D341Med (cell line): ENCODE data around the gene SYTL5.

Experiments
- DNase-seq: peaks from one replicate; pipeline ENCODE4 v3.0.0; 2012; ENCODE audit warnings: low spot score

The SYTL5 gene

DNA sequence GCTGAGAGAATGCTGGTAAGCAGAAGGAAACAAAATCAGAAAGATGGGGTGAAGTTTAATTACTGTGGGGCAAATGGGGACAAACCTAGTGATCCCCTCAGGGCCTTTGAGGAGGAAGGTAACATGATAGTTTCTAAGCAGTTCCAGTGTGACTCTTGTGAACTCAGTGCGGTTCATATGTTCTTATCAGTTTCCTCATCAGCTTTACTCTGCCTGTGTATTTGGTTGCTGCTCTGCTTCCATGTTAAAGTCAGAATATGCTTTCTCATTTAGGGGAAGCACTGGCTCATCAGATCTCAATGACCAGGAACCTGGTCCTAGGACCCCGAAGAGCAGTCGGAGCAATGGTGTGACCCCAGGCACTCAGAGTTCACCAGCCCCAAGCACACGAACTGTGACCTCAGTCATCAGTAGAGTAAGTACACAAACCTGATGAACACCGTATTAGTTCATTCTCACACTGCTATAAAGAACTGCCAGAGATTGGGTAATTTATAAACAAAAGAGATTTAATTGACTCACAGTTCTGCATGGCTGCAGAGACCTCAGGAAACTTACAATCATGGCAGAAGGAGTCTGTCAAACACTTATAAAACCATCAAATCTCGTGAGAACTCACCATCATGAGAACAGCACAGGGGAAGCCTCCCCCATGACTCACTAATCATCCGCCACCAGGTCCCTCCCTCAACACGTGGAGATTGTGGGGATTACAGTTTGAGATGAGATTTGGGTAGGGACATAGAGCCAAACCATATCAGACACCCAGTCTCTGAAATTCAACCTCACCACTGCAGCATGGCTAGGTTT is 83.0 kb downstream of the SYTL5 start:
- DNase-seq: no peak

DNA sequence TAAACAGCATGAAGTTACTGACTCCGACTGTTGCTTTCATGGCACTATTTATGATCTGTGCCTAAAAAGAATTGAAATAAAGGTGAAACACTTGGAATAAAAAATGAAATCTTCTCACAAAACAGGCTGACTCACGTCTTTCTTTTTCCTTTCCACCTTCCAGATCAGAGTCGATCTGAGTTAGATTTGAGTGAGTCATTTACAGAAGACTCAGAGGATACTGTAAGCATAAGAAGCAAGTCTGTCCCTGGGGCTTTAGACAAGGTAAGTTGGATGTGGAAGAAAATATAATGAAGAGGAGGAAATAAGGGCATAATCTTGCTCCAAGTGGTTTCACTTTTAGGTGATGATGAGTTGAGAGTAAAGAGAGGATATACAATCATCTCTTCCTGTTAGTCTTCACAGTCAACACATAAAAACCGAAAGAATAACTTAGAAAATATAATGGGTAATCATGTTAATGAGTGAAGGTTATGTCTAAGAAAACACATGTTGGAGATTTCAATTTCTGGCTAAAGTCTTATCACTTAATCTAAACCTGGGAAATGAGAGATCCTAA is 89.7 kb downstream of the SYTL5 start:
- no peak for DNase-seq

DNA sequence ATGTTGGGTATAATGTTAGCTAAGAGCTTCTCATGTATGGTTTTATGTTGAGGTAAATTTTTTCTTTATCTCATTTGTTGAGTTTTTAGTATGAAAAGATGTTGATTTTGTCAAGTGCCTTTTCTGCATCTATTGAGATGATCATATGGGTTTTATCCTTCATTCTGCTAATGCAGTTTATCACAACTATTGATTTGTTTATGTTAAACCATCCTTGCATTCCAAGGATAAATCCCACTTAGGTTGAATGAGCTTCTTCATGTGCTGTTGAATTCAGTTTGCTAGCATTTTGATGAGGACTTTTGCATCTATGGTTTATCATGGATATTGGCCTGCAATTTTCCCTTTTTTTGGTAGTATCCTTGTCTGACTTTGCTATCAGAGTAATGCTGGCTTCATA is 93.3 kb downstream of the SYTL5 start:
- DNase-seq: no peak

DNA sequence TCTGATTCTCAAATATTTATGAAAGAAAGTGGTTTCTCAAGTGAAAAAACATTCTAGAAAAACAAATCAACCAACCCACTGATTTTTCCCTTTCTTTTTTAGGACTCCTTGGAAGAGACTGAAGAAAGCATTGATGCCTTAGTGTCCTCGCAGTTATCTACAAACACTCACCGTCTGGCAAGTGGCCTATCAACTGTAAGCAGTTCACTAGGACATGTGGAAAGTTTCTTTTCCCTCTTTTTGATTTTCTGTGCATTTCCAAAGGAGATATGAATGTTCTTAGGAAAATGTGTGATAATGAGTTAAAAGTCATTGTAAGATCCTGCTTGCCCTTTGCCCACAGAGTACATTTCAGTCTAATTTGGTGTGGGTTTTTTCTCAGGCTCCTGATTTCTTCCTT is 95.9 kb downstream of the SYTL5 start:
- DNase-seq: no peak

DNA sequence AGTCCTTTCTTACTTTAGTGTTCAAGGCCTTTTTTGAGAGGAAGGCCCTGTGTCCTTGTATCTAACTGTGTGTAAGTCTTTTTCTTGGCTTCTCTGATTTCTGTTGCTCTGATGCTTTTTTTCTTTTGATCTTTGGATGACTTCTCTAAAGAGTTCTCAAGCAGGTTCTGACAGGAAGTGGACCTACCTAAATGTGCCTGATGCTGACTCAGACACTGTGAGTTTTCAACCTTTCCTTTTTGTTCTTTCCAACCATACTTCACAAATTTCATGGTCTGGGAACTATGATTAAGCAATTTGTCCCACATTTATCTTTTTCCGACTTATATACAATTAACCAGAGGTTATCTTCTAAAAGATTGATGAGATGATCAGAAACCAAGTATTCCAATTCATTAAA is 96.5 kb downstream of the SYTL5 start:
- no peak for DNase-seq

DNA sequence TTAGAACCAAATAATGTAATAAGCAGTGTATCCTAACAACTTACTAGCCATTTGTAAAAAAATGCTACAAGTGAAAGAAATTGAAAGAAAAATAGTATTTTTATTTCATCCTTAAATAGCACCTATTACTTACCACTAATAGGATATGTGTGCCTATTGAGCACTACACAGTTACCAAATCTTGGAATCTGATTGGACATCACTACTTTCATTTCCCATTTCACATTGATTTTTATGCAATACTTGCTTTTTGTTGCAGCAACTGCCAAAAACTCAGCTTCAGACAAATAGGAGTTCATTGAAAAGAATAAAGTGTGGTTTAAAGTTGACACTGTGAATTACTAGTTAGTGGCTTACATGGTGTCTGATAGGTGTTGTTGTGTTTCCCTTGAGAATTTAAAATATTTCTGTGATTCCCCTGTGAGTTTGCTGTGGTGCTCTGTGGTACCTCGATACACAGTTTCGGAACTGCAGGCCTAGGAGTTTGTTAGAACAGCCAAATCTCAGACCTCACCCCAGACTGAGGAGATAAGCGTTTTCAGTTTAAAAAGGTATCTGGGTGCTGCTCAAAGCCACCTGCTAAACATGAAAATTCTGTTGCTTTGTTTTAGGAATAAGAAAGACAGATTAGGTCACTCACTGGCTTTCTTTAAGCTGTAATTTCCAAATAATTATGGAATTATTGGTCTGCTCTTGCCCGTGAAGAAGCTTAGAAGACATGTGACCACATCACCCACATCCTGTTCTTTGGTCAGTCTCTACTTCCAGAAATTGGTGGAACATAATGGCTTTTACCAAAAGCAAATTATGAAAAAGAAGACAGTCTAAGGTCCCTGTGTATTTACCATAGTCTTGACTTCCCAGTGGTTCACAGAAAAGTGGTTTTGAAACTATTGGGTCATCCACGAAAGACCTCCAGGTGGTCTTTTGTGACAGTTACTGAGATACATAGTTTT is 97.8 kb downstream of the SYTL5 start:
- DNase-seq: no peak

DNA sequence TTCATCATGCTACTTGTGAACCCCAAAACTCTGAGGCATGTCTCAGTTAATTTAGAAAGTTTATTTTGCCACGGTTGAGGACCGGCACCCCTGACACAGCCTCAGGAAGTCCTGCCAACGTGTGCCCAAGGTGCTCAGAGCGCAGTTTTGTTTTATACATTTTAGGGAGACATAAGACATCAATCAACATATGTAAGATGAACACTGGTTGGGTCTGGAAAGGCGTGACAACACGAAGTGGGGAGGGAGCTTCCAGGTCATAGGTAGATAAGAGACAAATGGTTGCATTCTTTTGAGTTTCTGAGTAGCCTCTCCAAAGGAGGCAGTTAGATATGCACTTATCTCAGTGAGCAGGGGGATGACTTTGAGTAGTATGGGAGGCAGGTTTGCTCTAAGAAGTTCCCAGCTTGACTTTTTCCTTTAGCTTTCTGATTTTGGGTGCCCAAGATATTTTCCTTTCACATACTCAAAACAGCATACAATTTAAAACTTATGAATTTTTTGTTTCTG is 98.9 kb downstream of the SYTL5 start:
- no peak for DNase-seq

DNA sequence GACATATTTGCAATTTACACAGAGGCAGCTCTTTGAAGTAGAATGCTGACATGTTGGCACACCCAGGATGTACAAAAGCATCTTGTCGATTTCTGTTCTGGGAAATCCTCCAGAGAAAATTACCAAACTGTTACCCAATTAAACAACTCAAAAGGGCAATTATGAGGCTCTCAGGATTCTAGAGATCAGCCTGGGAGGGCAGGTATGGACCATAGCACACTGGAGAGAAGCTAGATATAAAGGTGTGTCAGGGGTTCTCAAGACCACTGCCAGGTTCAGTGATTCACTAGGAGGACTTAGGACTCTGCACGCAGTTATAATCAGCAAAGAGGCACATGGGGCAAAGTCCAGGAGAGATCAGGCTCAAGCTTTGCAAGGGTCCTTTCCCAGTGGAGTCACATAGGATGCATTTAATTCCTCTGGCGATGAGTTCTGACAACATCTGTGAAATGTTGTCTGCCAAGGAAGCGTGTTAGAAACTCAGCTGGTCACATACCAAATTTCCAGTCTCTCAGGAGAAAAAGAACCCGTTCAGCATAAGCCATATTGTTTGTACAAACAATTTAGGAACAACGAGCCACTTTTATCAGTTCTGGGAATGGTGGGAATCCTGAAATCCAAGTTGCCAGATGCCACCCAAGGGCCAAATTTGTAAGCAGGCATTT is 100.8 kb downstream of the SYTL5 start:
- DNase-seq: no peak

DNA sequence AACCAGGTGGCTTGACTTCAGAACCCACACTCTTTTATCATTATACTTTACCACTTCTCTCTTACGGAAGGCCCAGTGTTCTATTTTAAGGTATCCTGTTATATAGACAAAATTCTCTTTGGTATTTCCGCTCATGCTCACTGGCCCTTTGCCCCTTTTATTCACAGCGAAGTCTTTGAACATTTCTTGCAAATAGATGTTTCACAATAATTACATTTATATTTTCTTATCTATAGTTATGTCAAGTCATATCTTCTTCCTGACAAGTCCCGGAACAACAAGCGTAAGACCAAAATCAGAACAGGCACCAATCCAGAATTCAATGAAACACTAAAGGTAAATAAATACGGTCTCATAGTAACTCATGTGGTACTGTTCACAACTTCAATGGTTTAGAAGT is 102.0 kb downstream of the SYTL5 start:
- no peak for DNase-seq

DNA sequence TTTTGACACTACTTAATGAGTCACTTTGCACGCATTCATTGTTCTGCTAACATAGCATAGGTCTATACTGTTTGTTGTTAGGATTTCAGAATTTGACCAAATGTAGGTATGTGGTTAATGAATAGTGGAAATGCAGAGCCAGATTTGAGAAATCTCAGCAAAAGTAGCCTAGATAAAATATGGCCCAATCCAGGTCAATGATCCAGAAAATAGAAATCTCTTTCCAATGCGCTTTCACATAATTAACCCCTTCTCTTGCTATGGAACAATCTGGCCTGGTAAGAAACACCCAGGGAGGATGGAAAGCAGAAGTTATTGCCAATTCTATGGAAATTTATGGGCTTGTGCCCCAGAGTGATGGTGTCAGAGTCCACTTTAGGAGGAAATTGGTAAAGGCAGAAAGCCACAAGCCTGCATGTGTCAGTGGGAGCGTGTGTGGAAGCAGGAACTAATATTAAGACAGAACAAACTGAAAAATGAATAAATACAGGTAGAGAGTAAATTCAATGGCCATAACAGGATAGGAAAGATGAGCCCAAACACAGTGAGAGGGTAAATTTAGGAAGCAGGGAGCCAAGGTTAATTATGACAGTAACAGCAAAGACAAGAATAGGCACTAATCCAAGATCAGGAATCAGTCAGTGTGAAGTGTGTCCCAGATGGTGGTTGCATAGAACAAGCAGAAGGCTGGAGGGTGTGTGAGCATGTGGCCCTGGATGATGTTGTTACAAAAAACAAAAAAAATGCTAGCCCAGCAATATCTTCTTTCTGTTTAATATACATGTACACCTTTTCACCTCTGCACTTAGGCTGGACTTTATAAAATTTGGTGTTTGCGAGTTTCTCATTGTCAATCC is 102.9 kb downstream of the SYTL5 start:
- DNase-seq: no peak

DNA sequence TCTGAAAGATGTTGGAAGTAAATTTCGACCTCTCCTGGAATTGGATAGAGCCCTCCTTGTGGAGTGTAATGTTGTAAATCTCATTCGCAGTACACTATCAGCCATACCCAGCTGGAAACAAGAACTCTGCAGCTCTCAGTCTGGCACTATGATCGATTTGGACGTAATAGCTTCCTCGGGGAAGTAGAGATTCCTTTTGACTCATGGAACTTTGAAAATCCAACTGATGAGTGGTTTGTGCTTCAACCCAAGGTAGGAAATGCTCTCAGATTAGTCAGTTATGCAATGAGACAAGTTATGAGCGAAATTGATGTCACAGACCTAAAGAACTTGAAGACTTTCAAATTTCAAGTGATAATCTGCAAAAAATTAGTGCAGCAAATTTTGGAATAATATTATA is 103.9 kb downstream of the SYTL5 start:
- no peak for DNase-seq

DNA sequence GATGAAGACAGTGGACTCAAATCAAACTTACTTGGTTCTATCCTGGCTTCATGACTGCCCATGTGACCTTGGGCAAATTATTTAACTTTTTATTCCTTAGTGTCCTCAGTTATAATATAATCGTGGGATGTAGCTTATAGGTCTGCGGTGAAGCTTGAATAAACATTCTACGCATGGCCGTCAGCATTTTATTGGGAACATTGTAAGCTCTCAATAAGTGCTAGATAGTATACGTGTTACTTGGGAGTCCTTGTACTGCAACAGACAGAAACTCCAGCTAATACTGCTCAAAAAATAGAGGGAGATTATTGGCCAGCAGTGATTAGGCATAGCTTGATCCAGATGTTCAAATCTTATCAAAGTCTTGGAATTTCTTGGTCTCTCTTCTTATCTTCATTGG is 104.8 kb downstream of the SYTL5 start:
- no peak for DNase-seq

DNA sequence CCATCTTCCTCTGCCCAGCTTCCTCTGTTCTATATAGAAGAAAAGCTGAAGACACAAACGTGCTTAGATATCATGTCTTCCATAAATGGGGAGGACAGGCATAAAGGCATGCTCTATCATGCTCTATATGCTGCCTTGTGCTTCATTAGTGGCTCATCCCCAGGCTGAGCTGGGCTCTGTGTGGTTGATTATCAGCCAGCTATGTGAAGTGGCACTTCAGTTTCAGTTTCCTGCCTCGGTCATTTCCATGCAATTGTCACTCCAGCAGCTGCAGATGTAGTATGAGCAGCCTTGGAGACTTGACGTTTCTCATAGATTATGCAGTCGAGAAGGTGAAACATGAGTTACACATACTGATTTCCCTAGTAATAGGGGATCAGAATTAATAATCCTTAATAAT is 106.2 kb downstream of the SYTL5 start:
- no peak for DNase-seq

DNA sequence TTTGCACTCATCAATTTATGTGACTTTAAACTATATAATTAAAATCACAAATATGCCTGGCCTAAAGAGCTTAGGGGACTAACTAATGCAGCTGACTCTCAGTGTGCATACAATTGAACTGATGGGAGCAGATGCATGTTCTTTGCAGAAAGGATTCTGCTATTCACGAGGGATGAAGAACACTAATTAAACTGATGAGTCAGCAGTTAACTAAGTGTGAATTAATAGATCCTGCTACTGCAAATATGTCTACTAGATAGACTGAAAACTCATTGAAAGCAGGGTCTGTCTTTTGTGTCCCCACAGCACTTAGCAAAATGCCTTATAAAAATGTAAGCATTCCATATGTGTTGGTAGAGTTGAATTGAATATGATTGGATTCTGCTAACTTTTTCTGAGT is 110.4 kb downstream of the SYTL5 start:
- no peak for DNase-seq

DNA sequence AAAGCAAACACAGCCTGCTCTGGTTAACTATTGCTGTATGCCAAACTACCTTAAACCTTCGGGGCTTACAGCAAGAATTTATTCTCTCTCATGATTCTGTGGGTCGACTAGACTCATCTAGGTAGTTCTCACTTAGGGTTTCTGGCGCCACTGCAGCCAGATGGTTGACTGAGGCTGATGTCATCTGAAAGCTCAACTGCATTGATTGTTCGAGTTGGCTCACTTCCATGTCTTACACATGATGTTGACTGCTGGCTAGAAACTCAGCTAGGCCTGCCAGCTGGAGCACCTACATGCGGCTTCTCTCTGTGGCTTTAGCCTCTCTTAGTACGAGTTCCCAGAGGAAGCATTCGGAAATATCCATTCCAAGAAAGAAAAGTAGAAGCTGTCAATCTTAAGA is 111.1 kb downstream of the SYTL5 start:
- peak; percentile 8 for DNase-seq

DNA sequence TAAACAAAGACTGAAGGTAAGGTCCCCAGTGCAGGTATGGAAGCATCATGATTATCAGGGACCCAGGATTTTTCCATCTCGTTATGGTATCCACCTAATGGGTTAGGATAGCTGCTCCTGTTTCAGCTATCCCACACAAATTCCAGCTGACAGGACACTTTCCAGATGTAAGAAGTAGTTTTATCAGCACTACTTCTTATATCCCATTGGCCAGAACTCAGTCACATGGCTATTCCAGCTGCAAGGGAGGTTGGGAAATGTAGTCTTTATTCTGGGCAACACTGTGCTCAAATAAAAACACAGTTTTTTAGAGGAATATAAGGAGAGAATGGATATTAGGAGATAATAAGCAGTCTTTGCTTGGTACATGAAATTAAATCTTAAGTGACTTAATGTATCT is 117.6 kb downstream of the SYTL5 start:
- DNase-seq: no peak

DNA sequence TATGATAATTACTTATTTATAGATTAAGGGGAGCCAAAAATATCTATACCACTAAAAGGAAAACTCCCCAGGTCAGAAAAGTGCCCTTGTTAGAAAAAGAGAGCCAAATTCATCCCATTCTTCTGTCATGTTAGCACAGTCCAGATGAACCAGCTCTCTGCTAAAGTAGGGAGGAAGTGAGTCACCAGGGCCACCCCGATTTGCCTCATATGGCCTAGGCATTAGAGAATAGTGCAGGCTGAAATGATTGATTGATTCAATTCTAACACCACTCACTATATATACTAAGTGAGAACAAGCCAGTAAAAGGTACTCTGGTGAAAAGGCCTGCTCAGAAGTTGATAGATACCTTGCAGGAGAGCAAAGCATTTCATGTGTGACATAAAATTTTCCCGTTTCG is 119.8 kb downstream of the SYTL5 start:
- DNase-seq: no peak

DNA sequence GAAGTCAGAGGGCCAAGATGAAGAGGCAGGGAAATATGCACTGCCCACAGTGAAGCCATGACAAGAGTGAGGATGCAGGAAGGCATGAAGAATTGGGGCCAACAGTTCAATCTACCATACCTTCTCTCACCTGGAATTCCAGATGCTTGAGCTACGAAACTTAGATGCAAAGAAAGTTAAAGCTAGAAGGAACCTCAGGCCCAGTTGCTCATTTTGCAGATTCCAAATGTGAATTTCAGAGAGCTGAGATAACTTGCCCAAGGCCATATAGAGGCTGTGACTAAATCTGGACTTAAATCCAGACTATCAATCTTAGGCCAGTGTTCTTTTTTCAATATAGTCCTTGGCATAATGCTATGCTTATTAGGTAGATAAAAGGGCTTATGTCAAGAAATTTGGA is 121.6 kb downstream of the SYTL5 start:
- no peak for DNase-seq

DNA sequence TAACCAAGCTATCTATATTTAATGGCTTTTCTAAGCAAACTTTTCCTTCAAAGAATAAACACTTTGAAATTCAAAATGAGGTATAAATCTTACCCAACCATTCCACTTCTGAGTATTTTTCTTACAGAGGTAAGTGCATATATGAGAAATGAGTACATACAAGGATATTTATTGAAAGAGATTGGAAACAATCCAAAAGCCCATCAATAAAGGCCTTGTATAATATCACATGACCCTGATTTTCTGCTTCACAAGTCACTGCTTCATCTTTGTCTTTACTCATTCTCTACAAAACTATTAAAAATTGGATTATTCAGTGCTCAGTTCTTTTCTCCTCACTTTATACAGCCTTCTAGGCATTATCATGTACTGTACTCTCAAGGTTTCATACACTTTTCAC is 123.0 kb downstream of the SYTL5 start:
- DNase-seq: no peak

DNA sequence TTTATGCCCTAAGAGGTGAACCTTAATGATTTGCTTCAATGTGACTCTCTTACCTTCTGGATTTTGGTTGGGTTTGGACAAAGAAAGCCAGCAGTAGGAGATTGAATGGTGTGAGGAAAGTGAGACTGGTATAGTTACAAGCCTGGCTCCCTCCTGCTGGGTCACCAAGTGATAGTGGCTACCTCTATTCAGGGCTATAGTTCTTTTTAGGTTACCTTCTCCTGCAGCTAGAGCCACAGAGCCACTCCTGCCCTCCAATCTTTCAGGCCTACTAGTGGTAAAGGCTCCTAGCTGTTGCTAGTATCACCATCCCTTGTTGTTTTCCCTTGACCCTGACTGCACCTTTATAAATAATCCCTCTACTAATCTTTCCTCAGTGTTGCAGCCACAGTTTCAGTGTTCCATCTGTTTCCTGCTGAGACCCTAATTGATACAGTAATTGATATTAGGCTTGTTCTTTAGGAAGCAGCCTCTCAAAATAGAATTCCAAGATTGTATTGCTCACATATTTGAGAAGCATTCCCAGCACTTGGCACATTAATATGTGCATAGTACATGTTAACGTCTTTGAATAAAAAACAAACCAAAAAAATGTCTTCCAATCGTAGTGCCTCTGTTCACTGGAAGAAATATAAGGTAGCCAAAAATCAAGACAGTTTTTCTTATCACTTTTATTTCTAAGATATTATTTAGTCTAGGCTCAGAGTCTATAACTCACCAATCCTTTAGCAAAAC is 132.0 kb downstream of the SYTL5 start:
- DNase-seq: no peak

DNA sequence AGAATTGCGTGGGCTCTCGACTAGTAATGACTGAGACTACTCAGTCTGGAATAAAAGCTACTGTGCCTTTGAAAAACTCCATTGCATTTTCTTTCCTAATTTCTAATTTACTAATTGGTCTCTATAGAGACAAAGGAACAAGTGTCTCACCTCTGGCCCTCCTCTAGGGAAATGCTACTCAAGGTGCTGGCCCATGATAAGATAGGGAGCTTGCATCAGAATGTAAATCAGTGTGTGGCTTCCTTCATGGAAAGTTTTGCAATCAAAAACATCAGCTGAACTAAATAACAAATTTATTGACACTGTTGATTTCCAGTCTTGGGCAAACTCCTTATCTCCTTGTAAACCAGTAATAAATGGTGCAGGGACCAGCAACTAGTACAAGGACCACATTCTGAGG is 132.5 kb downstream of the SYTL5 start:
- DNase-seq: no peak
